Glutamatergic neuron (in vitro differentiated cells): ENCODE measurements around the gene CTSZ. TPM values are rescaled to one million over a fixed set of nuclear protein-coding genes. Genes with fewer than 3 reads are reported as not detected.

Experiments
- DNase-seq: peaks from one replicate; pipeline ENCODE4 v3.0.0; 2022
- H3K27ac Mint-ChIP-seq: one replicate; pipeline ENCODE4 v1.8.0; 2020; ENCODE audit warnings: mild to moderate bottlenecking, mixed read lengths, inconsistent platforms; ENCODE audit not compliant: unreplicated experiment
- H3K27me3 Mint-ChIP-seq: one replicate; pipeline ENCODE4 v1.8.0; 2020; ENCODE audit warnings: mild to moderate bottlenecking, moderate library complexity, mixed read lengths, inconsistent platforms; ENCODE audit not compliant: unreplicated experiment
- H3K36me3 Mint-ChIP-seq: one replicate; pipeline ENCODE4 v1.8.0; 2020; ENCODE audit warnings: mild to moderate bottlenecking, mixed read lengths, inconsistent platforms; ENCODE audit not compliant: unreplicated experiment
- H3K4me1 Mint-ChIP-seq: one replicate; pipeline ENCODE4 v1.8.0; 2020; ENCODE audit warnings: mild to moderate bottlenecking, low read depth, mixed read lengths, inconsistent platforms; ENCODE audit not compliant: unreplicated experiment
- H3K4me3 Mint-ChIP-seq: one replicate; pipeline ENCODE4 v1.8.0; 2020; ENCODE audit warnings: mild to moderate bottlenecking, mixed read lengths, inconsistent platforms; ENCODE audit not compliant: unreplicated experiment
- H3K9me3 Mint-ChIP-seq: one replicate; pipeline ENCODE4 v1.8.0; 2020; ENCODE audit warnings: mild to moderate bottlenecking, moderate library complexity, mixed read lengths, inconsistent platforms; ENCODE audit not compliant: unreplicated experiment
- total RNA-seq: library from RNA; stranded (reverse); fragmentation: NEBNext Ultra II Directional; extraction: Animal tissue kit (Norgen Biotek cat#: 25700); gene quantifications from one replicate; pipeline ENCODE4 v1.2.1, GENCODE V29; 2021; ENCODE audit not compliant: unreplicated experiment
- TF ChIP-seq, protein P1 (sequence below): fragments of 200-600 bp; sonication (generic); IDR thresholded peaks from one replicate; pipeline ENCODE4 v1.5.0; 2021; ENCODE audit not compliant: partially characterized antibody, unreplicated experiment

The CTSZ gene
- total RNA-seq, 1 donor from 2014 or later: 13.1 TPM

DNA sequence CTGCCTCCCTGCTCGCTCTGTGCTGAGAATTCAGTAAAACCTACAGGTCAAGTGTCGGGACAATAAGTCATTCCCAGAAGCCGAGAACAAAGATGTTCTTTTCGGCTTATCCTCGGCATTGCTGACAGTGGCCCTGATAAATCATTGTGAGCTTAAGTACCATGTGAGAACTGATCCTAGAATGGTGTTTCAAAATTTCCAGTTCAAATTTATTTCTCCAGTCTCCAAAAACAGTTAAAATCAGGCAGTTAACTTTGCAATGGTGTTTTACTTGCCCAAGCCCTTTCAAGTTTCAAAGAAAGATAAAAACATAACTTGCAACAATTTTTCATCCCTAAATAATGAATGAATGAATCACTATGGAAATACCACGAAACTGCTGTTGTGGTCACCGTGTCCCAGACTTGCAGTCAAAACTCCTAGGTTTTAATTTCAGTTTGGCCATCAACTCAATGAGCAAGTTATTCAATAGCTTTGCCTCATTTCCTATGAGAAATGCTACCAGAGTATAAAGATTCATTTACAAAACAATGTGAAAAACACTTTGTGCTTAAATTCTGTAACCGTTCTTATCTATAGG, 20.8 kb upstream of the CTSZ start:
- no peaks in the 10 kb centered on the region for H3K36me3 Mint-ChIP-seq
- no peaks in the 10 kb centered on the region for H3K27me3 Mint-ChIP-seq
- H3K9me3 Mint-ChIP-seq: peaks cover 1% of the 10 kb centered on the region
- TF ChIP-seq, protein P1, sequence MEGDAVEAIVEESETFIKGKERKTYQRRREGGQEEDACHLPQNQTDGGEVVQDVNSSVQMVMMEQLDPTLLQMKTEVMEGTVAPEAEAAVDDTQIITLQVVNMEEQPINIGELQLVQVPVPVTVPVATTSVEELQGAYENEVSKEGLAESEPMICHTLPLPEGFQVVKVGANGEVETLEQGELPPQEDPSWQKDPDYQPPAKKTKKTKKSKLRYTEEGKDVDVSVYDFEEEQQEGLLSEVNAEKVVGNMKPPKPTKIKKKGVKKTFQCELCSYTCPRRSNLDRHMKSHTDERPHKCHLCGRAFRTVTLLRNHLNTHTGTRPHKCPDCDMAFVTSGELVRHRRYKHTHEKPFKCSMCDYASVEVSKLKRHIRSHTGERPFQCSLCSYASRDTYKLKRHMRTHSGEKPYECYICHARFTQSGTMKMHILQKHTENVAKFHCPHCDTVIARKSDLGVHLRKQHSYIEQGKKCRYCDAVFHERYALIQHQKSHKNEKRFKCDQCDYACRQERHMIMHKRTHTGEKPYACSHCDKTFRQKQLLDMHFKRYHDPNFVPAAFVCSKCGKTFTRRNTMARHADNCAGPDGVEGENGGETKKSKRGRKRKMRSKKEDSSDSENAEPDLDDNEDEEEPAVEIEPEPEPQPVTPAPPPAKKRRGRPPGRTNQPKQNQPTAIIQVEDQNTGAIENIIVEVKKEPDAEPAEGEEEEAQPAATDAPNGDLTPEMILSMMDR: no peak
- DNase-seq: no peak
- H3K4me3 Mint-ChIP-seq: no peak overlapping the region
- no peak overlapping the region for H3K27ac Mint-ChIP-seq
- peaks cover 18% of the 10 kb centered on the region for H3K4me1 Mint-ChIP-seq

DNA sequence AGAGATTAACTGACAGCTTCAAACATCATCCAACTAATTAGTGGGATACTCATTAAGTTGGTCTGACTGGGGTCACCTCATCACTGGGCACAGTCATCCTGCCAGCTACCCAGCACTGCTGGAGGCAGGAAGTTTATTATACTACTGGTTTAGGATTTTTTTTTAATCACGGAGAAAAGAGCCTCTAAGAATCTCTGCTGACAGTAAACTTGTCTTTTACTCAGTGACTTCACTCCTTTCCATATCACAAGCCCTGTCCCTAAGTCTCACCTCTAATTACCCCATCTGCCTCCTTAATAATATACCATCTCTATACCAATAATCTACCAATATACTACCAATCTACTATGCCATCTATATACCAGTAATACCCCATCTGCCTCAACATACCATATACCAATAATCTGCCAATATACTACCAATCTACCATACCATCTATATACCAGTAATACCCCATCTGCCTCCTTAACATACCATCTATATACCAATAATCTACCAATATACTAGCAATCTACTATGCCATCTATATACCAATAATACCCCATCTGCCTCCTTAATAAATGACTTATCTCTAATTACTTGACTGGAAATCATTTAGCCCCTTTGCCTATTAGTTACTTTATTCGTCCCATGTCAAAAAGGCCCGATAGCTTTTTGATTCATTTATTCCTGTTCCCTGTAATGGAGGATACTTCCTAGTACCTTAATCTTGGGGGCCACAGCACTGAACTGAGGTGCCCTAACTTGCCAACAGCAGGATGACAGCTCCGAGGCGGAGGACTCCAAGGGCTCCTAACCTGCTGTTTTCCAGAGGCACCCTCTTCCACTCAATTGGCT, 20.1 kb upstream of the CTSZ start:
- H3K9me3 Mint-ChIP-seq: no peaks in the 10 kb centered on the region

DNA sequence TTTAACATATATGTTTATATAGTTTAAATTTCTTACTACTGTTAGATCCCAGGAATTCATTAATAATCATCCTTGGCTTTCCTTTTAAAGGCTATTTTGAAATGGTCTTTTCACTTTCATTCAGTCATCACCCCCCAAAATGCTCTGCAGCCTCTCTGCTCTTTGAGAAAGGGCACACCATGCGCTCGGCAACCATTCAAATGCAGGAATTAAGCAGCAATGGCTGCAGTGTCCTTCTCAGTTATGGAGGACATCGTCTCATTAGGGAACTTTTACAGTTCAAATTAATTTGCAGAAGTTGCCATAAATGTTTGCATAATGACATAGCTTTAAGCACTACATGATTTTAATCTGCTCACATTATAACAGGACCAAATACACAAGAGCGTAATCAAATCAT, 18.5 kb upstream of the CTSZ start:
- peaks cover 12% of the 10 kb centered on the region for H3K4me1 Mint-ChIP-seq
- H3K4me3 Mint-ChIP-seq: no peak overlapping the region
- H3K9me3 Mint-ChIP-seq: no peaks in the 10 kb centered on the region
- no peaks in the 10 kb centered on the region for H3K36me3 Mint-ChIP-seq
- H3K27me3 Mint-ChIP-seq: no peaks in the 10 kb centered on the region
- H3K27ac Mint-ChIP-seq: no peak overlapping the region
- DNase-seq: no peak
- TF ChIP-seq, protein P1: no peak

More for the DNA sequence above, 20.1 kb upstream of the CTSZ start:
- Mint-ChIP-seq H3K36me3 (no peaks in the 10 kb centered on the region), H3K4me3 (no peak overlapping the region), H3K27ac (no peak overlapping the region), H3K4me1 (peaks cover 18% of the 10 kb centered on the region), H3K27me3 (no peaks in the 10 kb centered on the region)
- no peak for DNase-seq
- TF ChIP-seq, protein P1: no peak

DNA sequence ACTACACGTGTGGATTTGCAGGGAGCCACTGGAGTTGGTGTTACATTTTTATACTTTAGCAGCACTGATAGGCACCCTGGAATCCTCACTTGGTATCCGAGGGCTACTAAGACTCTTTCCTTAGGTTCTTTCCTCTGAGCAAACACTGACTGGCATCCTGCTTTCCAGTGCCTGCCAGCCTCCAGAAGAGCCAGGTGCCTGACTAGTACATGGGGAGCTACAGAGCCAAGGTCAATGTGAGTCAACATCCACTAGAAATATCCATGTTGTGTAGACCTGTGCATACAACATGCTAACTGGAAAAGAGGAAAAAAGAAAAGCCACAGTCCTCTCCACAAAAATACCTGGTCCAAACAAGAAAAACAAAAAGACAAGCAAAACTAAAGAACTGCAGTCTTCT, 18.0 kb upstream of the CTSZ start:
- no peaks in the 10 kb centered on the region for H3K27me3 Mint-ChIP-seq
- no peak overlapping the region for H3K4me3 Mint-ChIP-seq
- TF ChIP-seq, protein P1: no peak
- H3K27ac Mint-ChIP-seq: no peak overlapping the region
- H3K9me3 Mint-ChIP-seq: no peaks in the 10 kb centered on the region
- peaks cover 10% of the 10 kb centered on the region for H3K4me1 Mint-ChIP-seq
- no peak for DNase-seq
- H3K36me3 Mint-ChIP-seq: no peaks in the 10 kb centered on the region

DNA sequence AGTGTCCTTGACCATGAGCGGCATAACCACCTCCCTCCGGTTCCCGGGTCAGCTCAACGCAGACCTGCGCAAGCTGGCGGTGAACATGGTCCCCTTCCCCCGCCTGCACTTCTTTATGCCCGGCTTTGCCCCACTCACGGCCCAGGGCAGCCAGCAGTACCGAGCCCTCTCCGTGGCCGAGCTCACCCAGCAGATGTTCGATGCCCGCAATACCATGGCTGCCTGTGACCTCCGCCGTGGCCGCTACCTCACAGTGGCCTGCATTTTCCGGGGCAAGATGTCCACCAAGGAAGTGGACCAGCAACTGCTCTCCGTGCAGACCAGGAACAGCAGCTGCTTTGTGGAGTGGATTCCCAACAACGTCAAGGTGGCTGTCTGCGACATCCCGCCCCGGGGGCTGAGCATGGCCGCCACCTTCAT, 17.1 kb upstream of the CTSZ start:
- Mint-ChIP-seq H3K27ac (peak overlapping the region; percentile 30), H3K9me3 (no peaks in the 10 kb centered on the region), H3K4me3 (no peak overlapping the region), H3K27me3 (no peaks in the 10 kb centered on the region), H3K36me3 (no peaks in the 10 kb centered on the region), H3K4me1 (peaks cover 5% of the 10 kb centered on the region)
- TF ChIP-seq, protein P1: no peak
- DNase-seq: no peak
